ENCODE results near the gene PLPP7.

Gene PLPP7

DNA sequence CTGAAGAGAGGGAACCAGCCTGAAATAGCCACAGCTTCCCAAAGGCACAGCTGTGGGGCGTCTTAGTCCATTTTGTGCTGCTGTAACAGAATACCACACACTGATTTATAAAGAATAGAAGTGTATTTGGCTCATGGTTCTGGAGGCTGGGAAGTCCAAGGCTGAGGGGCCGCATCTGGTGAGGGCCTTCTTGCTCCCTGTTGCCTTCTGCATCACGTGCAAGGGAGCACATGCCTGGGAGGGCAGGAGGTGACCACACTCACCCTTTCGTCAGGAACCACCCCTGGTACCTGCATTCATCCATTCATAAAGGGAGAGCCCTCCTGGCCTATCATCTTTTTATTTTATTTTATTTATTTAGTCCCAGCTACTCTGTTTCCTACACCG is 10.4 kb downstream of the PLPP7 start:
- TF ChIP-seq, protein P1, sequence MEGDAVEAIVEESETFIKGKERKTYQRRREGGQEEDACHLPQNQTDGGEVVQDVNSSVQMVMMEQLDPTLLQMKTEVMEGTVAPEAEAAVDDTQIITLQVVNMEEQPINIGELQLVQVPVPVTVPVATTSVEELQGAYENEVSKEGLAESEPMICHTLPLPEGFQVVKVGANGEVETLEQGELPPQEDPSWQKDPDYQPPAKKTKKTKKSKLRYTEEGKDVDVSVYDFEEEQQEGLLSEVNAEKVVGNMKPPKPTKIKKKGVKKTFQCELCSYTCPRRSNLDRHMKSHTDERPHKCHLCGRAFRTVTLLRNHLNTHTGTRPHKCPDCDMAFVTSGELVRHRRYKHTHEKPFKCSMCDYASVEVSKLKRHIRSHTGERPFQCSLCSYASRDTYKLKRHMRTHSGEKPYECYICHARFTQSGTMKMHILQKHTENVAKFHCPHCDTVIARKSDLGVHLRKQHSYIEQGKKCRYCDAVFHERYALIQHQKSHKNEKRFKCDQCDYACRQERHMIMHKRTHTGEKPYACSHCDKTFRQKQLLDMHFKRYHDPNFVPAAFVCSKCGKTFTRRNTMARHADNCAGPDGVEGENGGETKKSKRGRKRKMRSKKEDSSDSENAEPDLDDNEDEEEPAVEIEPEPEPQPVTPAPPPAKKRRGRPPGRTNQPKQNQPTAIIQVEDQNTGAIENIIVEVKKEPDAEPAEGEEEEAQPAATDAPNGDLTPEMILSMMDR (IDR thresholded peaks at IDR 0.05; ENCODE audit: control insufficient read depth, extremely low read depth, insufficient read depth), result no peak
- DNase-seq (ENCODE audit: low read depth), result no peak
- H3K4me3 ChIP-seq (ENCODE audit: low read depth, low read length), result no peak overlapping the region

DNA sequence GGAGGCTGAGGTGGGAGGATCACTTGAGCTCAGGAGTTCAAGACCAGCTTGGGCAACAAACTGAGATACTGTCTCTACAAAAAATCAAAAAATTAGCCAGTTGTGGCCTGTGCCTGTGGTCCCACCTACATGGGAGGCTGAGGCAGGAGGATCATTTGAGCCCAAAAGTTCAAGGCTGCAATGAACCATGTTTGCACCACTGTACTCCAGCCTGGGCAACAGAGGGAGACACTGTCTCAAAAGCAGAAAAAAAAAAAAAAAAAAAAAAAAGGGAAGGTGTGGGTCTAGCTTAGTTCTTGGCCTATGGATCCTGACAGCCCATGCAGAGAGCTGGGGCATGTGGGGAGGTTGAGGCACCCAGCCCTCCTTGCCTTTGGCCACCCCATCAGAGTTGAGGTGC is 10.9 kb downstream of the PLPP7 start:
- TF ChIP-seq, protein P1 (IDR thresholded peaks at IDR 0.05; ENCODE audit: control insufficient read depth, extremely low read depth, insufficient read depth), result no peak
- H3K4me3 ChIP-seq (ENCODE audit: low read depth, low read length), result no peak overlapping the region
- no peak for DNase-seq (ENCODE audit: low read depth)

DNA sequence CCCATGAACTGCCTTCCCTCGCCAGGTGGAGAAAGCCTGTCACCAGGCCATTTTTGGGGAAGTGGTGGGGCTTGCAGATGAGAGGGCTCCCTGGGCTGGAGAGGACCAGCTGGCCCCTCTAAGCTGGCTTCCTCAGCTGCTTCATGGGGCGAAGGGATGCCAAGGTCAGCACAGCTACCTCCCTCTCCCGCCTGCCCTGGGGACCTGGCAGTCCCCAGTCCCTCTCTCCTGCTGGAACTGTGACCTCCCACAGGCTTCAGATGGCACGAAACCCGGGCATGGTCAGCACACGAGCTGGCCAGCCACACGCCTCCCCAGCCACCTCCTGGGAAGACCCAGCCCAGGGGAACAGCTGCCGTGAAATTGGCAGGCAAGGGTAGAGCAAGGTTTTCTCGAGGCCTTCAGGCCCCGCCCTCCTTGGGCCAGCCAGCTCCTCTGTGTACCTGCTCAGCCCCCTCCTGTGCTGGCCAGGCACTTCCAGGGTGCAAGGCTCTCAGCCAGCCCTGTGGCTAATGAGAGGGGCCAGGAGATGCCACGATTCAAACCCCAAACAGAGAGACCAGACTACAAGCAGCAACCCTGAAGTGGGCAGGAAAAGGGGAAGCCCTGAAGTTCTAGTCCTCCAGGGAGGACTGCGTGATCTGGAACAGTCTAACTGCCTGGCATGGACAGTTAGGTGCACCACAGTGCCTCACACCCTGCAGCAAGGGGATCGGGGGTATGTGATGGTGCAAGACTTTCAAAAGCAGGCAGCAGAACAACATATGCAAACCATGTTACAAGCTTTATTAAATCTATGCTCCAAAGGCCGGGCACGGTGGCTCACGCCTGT is 12.9 kb downstream of the PLPP7 start:
- TF ChIP-seq, protein P1 (IDR thresholded peaks at IDR 0.05; ENCODE audit: control insufficient read depth, extremely low read depth, insufficient read depth), result no peak
- H3K4me3 ChIP-seq (ENCODE audit: low read depth, low read length), result no peak overlapping the region
- DNase-seq (ENCODE audit: low read depth), result no peak

DNA sequence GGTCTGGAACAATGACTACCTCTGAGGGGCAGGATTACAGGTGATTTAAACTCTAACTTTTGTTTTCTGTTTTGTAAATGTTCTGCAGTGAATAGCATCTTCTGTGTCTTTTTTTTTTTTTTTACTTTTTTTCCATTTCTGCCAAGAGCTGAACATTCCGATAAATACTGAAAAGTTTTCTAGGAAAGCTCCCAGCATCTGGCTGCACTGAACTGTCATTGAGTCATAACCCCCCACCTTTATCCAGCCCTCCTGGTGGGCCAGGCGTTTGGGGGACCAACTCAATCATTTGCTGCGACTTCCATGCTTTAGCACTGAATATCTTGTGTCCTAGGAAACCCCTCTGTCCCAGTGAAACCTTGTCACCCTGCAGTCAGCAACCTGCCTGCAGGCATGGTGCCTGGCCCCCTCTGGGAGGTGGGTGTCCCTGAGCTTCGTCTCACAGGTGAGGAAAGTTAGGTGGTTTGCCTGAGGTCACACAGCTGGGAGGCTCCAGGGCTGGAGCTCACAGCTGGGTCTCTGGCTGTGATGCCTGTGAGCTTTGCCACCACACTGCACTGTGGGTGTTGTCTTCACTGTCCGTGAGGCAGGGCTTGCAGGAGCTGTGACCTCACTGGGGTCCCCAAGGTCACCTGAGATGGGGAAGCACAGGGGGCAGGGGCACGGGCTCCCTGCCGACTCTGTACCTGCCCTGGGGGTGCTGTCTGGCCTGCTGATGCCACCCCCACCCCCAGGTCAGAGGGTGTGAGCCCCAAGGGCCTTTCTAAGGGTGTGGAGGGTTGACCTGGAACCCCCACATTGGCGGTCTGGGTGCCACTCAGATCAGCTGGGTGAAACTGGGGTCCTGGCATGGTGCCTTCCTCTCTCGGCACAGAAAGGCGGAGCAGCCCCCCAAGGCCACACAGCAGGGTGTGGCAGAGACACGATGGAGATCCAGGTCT is 14.1 kb downstream of the PLPP7 start:
- no peak overlapping the region for H3K4me3 ChIP-seq (ENCODE audit: low read depth, low read length)
- TF ChIP-seq, protein P1 (IDR thresholded peaks at IDR 0.05; ENCODE audit: control insufficient read depth, extremely low read depth, insufficient read depth), result no peak
- DNase-seq (ENCODE audit: low read depth), result no peak

DNA sequence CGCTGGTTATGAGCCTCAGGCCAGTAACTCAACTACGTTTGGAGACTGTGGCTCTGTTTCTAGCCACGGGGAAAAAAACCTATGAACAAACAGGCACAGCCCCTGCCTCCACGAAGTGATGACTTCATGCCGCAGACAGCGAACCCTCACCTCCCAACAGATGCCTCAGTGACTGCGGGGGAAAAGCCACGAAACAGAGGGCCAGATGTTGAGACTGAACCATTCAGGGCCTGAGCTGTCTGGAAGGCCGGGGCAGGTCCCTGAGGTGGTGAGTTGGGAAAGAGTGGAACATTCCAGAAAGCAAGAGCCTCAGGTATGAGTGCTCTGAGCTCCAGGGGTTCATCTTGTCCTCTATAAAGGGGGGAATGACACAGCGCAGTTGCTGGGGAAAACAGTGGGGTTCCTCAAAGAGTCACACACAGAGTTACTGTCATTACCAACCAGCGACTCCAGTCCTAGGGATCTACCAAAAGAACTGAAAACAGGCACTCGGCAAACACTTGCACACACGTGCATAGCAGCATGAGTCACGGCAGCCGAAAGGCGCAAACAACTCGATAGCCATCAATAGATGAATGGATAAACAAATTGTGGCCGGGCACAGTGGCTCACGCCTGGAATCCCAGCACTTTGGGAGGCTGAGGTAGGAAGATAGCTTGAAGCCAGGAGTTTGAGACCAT is 15.3 kb downstream of the PLPP7 start:
- no peak overlapping the region for H3K4me3 ChIP-seq (ENCODE audit: low read depth, low read length)
- TF ChIP-seq, protein P1 (IDR thresholded peaks at IDR 0.05; ENCODE audit: control insufficient read depth, extremely low read depth, insufficient read depth), result no peak
- DNase-seq (ENCODE audit: low read depth), result no peak

DNA sequence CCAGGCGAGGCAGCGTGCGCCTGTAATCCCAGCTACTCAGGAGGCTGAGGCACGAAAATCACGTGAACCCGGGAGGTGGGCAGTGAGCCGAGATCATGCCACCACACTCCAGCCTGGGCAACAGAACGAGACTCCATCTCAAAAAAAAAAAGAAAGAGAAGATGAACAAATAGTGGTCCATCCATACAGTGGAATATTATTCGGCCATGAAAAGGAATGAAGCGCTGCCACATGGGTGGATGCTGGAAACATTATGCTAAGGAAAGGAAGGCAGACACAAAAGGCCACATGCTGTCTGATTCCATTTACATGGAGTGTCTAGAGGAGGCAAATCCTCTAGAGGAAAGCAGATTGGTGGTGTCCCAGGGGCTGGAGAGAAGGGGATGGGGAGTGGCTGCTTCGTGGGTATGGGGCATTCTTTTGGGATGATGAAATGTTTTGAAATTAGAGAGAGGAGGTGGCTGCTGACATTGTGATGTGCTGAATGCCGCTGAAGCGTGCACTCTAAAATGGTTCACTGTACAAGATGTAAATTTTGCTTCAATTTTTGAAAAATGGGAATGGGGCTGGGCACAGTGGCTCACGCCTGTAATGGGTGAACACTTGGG is 17.0 kb downstream of the PLPP7 start:
- TF ChIP-seq, protein P1 (IDR thresholded peaks at IDR 0.05; ENCODE audit: control insufficient read depth, extremely low read depth, insufficient read depth), result no peak
- no peak for DNase-seq (ENCODE audit: low read depth)
- H3K4me3 ChIP-seq (ENCODE audit: low read depth, low read length), result no peak overlapping the region
